CD4-positive, alpha-beta T cell (primary cell): Measurements from ENCODE around the gene DNAJB13. TPM values are rescaled to one million over a fixed set of nuclear protein-coding genes. Genes with fewer than 3 reads are reported as not detected.

Source experiments
- ATAC-seq: fragments of 200-7000 bp; cut with Tn5 transposase; one replicate; pipeline ENCODE4 v1.10.0; 2022; ENCODE audit warnings: mild to moderate bottlenecking; ENCODE audit not compliant: poor library complexity
- CTCF ChIA-PET: fragments of 350-600 bp; sonication (Branson Sonifier 250); formaldehyde crosslinking; loops from one replicate; lab custom pipeline; 2021; ENCODE audit warnings: antibody characterized with exemption, inconsistent platforms; lab: Charles Lee
- POLR2A ChIA-PET: fragments of 350-600 bp; sonication (Branson Sonifier 250); formaldehyde crosslinking; loops from one replicate; lab custom pipeline; 2021; ENCODE audit warnings: antibody characterized with exemption, inconsistent platforms; lab: Charles Lee
- DNase-seq, 14 experiments: peaks; one replicate each; pipeline ENCODE4 v3.0.0-alpha.2; 2013 to 2020; ENCODE audit warnings: mixed read lengths in 2 of 14
- H3K27ac ChIP-seq, 2 donors: one replicate each; pipeline versions ENCODE4 v1.5.1 to v1.7.0; 2013; ENCODE audit warnings: low read length in 2 of 2, low read depth in 1 of 2, mild to moderate bottlenecking in 1 of 2
- H3K27me3 ChIP-seq, 2 experiments: 1 replicate in 1 of 2; 2 replicates in 1 of 2; pipeline versions ENCODE4 v1.6.1 to v1.7.0; 2013; ENCODE audit warnings: low read length in 2 of 2, control low read depth in 1 of 2, mild to moderate bottlenecking in 1 of 2, moderate library complexity in 1 of 2; ENCODE audit not compliant: insufficient read depth in 2 of 2, control insufficient read depth in 1 of 2
- H3K36me3 ChIP-seq: one replicate; pipeline ENCODE4 v1.6.1; 2013; ENCODE audit warnings: low read length, control low read depth; ENCODE audit not compliant: insufficient read depth
- H3K4me1 ChIP-seq: one replicate; pipeline ENCODE4 v1.6.1; 2013; ENCODE audit warnings: low read length, control low read depth; ENCODE audit not compliant: insufficient read depth
- H3K4me3 ChIP-seq: one replicate; pipeline ENCODE4 v1.5.1; 2013; ENCODE audit warnings: mild to moderate bottlenecking, low read length, moderate library complexity
- H3K9me3 ChIP-seq, 2 experiments: 1 replicate in 1 of 2; 2 replicates in 1 of 2; pipeline versions ENCODE4 v1.6.1 to v1.7.0; 2013; ENCODE audit warnings: low read length in 2 of 2, mild to moderate bottlenecking in 2 of 2, control low read depth in 1 of 2, moderate library complexity in 1 of 2; ENCODE audit not compliant: control insufficient read depth in 1 of 2, insufficient read depth in 1 of 2
- H3K27ac Mint-ChIP-seq: one replicate; pipeline ENCODE4 v1.8.0; 2020; ENCODE audit warnings: mixed read lengths
- H3K27me3 Mint-ChIP-seq: one replicate; pipeline ENCODE4 v1.8.0; 2021; ENCODE audit warnings: mixed read lengths
- H3K36me3 Mint-ChIP-seq: one replicate; pipeline ENCODE4 v1.8.0; 2021; ENCODE audit warnings: low read depth, mixed read lengths
- H3K4me1 Mint-ChIP-seq: one replicate; pipeline ENCODE4 v1.8.0; 2021; ENCODE audit warnings: low read depth, mixed read lengths
- H3K4me3 Mint-ChIP-seq: one replicate; pipeline ENCODE4 v1.8.0; 2020; ENCODE audit warnings: mild to moderate bottlenecking, mixed read lengths
- H3K9me3 Mint-ChIP-seq: one replicate; pipeline ENCODE4 v1.8.0; 2020; ENCODE audit warnings: mixed read lengths
- CTCF ChIP-seq: fragments of 200-600 bp; IDR thresholded peaks from one replicate; pipeline ENCODE4 v1.8.0; 2022; ENCODE audit warnings: antibody characterized with exemption, mild to moderate bottlenecking
- intact Hi-C, 2 experiments: fragments of 100-400 bp; cut with DNase I in 1 of 2; cut with micrococcal nuclease in 1 of 2; formaldehyde crosslinking; loops; one replicate each; pipeline versions ENCODE4 v1.15.1 to v1.9.0; 2023 to 2025; cut with DNase I, micrococcal nuclease
- total RNA-seq, 174 experiments: library from RNA in 2 of 174; stranded (reverse) in 2 of 174; gene quantifications; one replicate each; pipeline ENCODE4 v1.2.3 and lab custom pipeline; 2021 to 2026

DNAJB13 gene
- total RNA-seq, 2 experiments from 2014 or later, result not detected

- Mint-ChIP-seq H3K4me3 (peak overlapping the region; percentile 100), H3K9me3 (no peaks in the 10 kb centered on the region), H3K36me3 (peaks cover 70% of the 10 kb centered on the region), H3K4me1 (peaks cover 75% of the 10 kb centered on the region), H3K27me3 (no peaks in the 10 kb centered on the region), H3K27ac (peak overlapping the region; percentile 98)
- intact Hi-C loops, result loop anchor here (2.0 to 5.0 kb wide), 2 partner anchors 16 to 191 kb away; partner anchors contain the start of genes C2CD3 (in 1 of the 2) and PPME1 (in 1 of the 2)
- Histone ChIP-seq H3K36me3 (peaks cover 56% of the 10 kb centered on the region), H3K4me1 (peaks cover 69% of the 10 kb centered on the region), H3K27ac (peak overlapping the region; percentile 72 to 96), H3K4me3 (peak overlapping the region; percentile 87), H3K27me3 (no peaks in the 10 kb centered on the region), H3K9me3 (no peaks in the 10 kb centered on the region)
- TF ChIP-seq CTCF, result no peak
- ChIA-PET POLR2A (interaction anchor here (0.7 to 18.9 kb wide), 8 partner anchors 12 to 189 kb away, joined by 3 to 366 read pairs (median 61); partner anchors contain the start of genes C2CD3, PPME1 and UCP3), CTCF (interaction anchor here (0.9 to 4.2 kb wide), 7 partner anchors 10 to 34 kb away, joined by 4 to 26 read pairs (median 10); partner anchors contain the start of gene UCP3)
- peak in 2 of 14 experiments; percentile 28 to 32 for DNase-seq
- no peak for ATAC-seq
Observed at GRCh38 chr11:73981051-73981805, 30.4 kb downstream of the DNAJB13 start.

- intact Hi-C loops, result loop anchor here in 1 of 2 experiments (2.0 to 5.0 kb wide), 2 partner anchors 14 to 190 kb away; partner anchors contain the start of genes C2CD3 and PPME1
- peak within 1 kb of the TSS; percentile 87 for H3K4me3 ChIP-seq
- H3K4me1 ChIP-seq, result peaks cover 55% of the 10 kb centered on the region
- H3K27me3 ChIP-seq, result no peaks in the 10 kb centered on the region
- no peak for TF ChIP-seq CTCF
- Mint-ChIP-seq H3K4me1 (peaks cover 62% of the 10 kb centered on the region), H3K36me3 (peaks cover 56% of the 10 kb centered on the region), H3K9me3 (no peaks in the 10 kb centered on the region), H3K27me3 (no peaks in the 10 kb centered on the region), H3K27ac (peak within 1 kb of the TSS; percentile 98), H3K4me3 (peak within 1 kb of the TSS; percentile 100)
- POLR2A ChIA-PET, result interaction anchor here (0.6 to 18.9 kb wide), 8 partner anchors 12 to 510 kb away, joined by 3 to 366 read pairs (median 55); partner anchors contain the start of genes C2CD3, LIPT2 and PPME1
- peak within 1 kb of the TSS; percentile 81 to 96 for H3K27ac ChIP-seq
- CTCF ChIA-PET, result interaction anchor here (1.0 to 4.2 kb wide), 3 partner anchors 12 to 22 kb away, joined by 7 to 26 read pairs (median 14); no protein-coding TSS in a partner anchor
- H3K36me3 ChIP-seq, result peaks cover 43% of the 10 kb centered on the region
- DNase-seq, result peak; percentile 71 to 90 (median 82)
- H3K9me3 ChIP-seq, result no peaks in the 10 kb centered on the region
- ATAC-seq, result peak; percentile 55
Observed at GRCh38 chr11:73982595-73982989, 31.8 kb downstream of the DNAJB13 start, which contains the start of gene UCP2. Gene UCP2, minus strand, starts transcription at chr11:73982843. Its CDS starts 4,465 bp downstream, at chr11:73978378.

GRCh38 chr11:73982990-73983740 lies 32.3 kb downstream of the DNAJB13 start:
- H3K27me3 Mint-ChIP-seq, result no peaks in the 10 kb centered on the region
- H3K4me3 ChIP-seq, result peak overlapping the region; percentile 87
- ChIA-PET POLR2A (interaction anchor here (0.6 to 18.9 kb wide), 8 partner anchors 12 to 510 kb away, joined by 3 to 366 read pairs (median 55); partner anchors contain the start of genes C2CD3, LIPT2 and PPME1), CTCF (interaction anchor here (1.0 to 4.2 kb wide), 4 partner anchors 12 to 22 kb away, joined by 4 to 26 read pairs (median 6); no protein-coding TSS in a partner anchor)
- peaks cover 37% of the 10 kb centered on the region for H3K36me3 ChIP-seq
- peak overlapping the region; percentile 100 for H3K4me3 Mint-ChIP-seq
- H3K27ac Mint-ChIP-seq, result peak overlapping the region; percentile 98
- no peak for TF ChIP-seq CTCF
- intact Hi-C loops, result loop anchor here (1.0 to 5.0 kb wide), 3 partner anchors 13 to 189 kb away; partner anchors contain the start of genes C2CD3 (in 1 of the 2) and PPME1 (in 1 of the 2)
- peaks cover 57% of the 10 kb centered on the region for H3K4me1 Mint-ChIP-seq
- H3K27ac ChIP-seq, result peak overlapping the region; percentile 81 to 96
- H3K9me3 Mint-ChIP-seq, result no peaks in the 10 kb centered on the region
- ATAC-seq (peak; percentile 73), DNase-seq (peak; percentile 86 to 97 (median 90))
- H3K36me3 Mint-ChIP-seq, result peaks cover 51% of the 10 kb centered on the region
- H3K27me3 ChIP-seq, result no peaks in the 10 kb centered on the region
- H3K9me3 ChIP-seq, result no peaks in the 10 kb centered on the region
- H3K4me1 ChIP-seq, result peaks cover 49% of the 10 kb centered on the region
